ENCODE data around the gene MPPED2.

DNA sequence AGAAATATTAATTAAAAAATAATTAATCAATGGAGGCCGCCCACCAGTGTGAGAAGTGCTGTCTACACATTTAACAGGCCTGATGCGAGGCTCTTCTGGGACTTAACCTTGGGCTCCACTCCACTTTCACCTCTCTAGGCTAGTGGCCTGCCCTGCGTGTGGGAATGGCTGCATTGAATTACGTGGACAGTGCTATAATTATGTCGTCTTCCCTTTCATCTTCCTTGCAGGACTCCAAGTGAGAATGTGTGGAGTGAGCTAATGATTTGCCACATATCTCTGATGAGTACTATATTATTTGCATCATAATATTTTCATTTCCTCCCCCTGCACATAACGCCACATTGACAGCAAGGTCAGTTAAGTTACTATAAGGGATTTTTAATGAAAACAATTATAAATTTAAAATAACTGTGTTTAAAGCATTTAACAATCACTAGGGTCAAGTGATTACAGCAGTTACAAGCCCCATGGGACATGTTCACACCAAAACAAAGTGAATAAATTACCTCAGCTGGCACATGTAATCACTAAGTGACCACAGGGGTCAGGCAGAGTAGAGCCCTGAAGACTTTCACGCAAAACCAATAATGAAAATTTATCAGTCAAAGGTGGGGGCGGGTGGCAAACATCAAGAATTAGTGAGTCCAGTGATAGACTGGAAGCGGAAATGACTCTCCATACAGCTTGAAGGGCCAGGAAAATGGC is 63.5 kb downstream of the MPPED2 start:
- TF ChIP-seq, protein P1, sequence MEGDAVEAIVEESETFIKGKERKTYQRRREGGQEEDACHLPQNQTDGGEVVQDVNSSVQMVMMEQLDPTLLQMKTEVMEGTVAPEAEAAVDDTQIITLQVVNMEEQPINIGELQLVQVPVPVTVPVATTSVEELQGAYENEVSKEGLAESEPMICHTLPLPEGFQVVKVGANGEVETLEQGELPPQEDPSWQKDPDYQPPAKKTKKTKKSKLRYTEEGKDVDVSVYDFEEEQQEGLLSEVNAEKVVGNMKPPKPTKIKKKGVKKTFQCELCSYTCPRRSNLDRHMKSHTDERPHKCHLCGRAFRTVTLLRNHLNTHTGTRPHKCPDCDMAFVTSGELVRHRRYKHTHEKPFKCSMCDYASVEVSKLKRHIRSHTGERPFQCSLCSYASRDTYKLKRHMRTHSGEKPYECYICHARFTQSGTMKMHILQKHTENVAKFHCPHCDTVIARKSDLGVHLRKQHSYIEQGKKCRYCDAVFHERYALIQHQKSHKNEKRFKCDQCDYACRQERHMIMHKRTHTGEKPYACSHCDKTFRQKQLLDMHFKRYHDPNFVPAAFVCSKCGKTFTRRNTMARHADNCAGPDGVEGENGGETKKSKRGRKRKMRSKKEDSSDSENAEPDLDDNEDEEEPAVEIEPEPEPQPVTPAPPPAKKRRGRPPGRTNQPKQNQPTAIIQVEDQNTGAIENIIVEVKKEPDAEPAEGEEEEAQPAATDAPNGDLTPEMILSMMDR (IDR thresholded peaks at IDR 0.05; ENCODE audit: low read depth, low read length), result no peak
- no peak for TF ChIP-seq EZH2phosphoT487 (IDR thresholded peaks at IDR 0.05; ENCODE audit: low read depth)

Measured in OCI-LY3 (cell line).